Rectal smooth muscle tissue (tissue), 1 donor: ENCODE measurements around the gene FER.
"Not testable (repeated sequence)": the region's sequence is repeated elsewhere in the genome, so short reads cannot be mapped to it uniquely, and the experiment has no call there.

Source experiments
- H3K27ac ChIP-seq: one replicate; pipeline ENCODE4 v1.7.0; 2013; ENCODE audit warnings: low read depth, low read length, inconsistent platforms
- H3K27me3 ChIP-seq: one replicate; pipeline ENCODE4 v1.7.0; 2013; ENCODE audit warnings: low read length; ENCODE audit not compliant: control insufficient read depth, insufficient read depth
- H3K36me3 ChIP-seq: one replicate; pipeline ENCODE4 v1.7.0; 2013; ENCODE audit warnings: low read length; ENCODE audit not compliant: control insufficient read depth, insufficient read depth
- H3K4me1 ChIP-seq: one replicate; pipeline ENCODE4 v1.7.0; 2013; ENCODE audit warnings: low read length; ENCODE audit not compliant: control insufficient read depth, insufficient read depth
- H3K4me3 ChIP-seq: one replicate; pipeline ENCODE4 v1.7.0; 2013; ENCODE audit warnings: low read length
- H3K9ac ChIP-seq: one replicate; pipeline ENCODE4 v1.7.0; 2013; ENCODE audit warnings: low read length

The FER gene

DNA sequence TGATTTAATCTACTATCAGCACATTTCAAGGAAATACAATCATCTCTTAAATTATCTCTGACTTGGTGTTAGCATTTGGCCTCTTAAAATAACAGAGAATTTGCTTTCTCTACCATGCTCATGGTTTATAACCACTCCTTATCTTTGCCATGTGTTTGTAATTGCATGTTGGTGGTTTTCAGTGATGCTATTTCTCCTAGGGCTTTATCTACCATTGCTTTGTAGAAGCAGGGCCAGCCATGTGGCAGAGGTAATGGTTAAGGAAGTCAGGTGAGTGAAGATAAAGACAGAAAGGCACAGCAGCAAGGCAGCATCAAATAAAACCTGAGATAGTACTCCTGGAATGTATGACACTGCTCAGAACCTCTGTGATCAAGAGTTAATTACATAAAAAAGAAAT is 206.2 kb downstream of the FER start:
- Histone ChIP-seq H3K9ac (no peak overlapping the region), H3K36me3 (no peaks in the 10 kb centered on the region), H3K27ac (no peak overlapping the region), H3K27me3 (no peaks in the 10 kb centered on the region), H3K4me3 (no peak overlapping the region), H3K4me1 (no peaks in the 10 kb centered on the region)

DNA sequence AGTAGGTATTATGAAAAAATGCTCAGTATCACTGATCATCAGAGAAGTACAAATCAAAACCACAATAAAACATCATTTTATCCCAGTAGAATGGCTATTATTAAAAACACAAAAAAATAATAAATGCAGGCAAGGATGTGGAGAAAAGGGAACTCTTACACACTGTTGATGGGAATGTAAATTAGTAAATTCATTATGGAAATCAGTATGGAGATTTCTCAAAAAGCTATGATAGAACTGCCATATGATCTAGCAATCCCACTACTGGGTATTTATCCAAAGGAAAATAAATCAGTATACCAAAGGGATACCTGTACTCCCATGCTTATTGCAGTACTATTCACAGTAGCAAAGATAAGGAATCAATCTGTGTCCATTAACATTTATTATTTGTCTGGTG is 209.6 kb downstream of the FER start:
- H3K36me3 ChIP-seq = no peaks in the 10 kb centered on the region
- no peak overlapping the region for H3K4me3 ChIP-seq
- H3K9ac ChIP-seq = no peak overlapping the region
- no peak overlapping the region for H3K27ac ChIP-seq
- no peaks in the 10 kb centered on the region for H3K27me3 ChIP-seq
- no peaks in the 10 kb centered on the region for H3K4me1 ChIP-seq

DNA sequence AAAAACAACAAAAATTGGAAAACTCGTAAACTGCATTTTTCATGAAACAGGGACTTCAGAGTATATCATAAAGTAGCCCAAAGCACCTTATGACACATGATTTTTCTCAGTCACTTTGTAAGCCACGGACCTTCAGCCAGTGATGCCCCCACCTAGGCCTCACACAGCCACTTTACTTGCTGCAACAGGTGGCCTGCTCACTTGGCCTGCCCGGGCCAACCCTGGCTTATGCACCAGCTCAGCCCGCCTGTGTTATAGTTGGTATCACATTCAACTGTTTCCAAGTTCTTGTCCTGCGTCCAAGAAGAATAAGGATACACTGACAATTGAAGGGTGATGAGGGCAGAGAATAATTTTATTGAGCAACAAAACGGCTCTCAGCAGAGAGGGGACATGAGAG is 219.2 kb downstream of the FER start:
- Histone ChIP-seq H3K4me1 (no peaks in the 10 kb centered on the region), H3K36me3 (no peaks in the 10 kb centered on the region)

GRCh38 chr5:108974594-108974993 is 226.9 kb downstream of the FER start:
- H3K27ac ChIP-seq = no peak overlapping the region
- H3K4me1 ChIP-seq = no peaks in the 10 kb centered on the region
- no peak overlapping the region for H3K4me3 ChIP-seq
- no peaks in the 10 kb centered on the region for H3K36me3 ChIP-seq
- H3K27me3 ChIP-seq = no peaks in the 10 kb centered on the region
- H3K9ac ChIP-seq = no peak overlapping the region

More for the DNA sequence above, 219.2 kb downstream of the FER start:
- Histone ChIP-seq H3K27ac (no peak overlapping the region), H3K9ac (no peak overlapping the region), H3K4me3 (no peak overlapping the region), H3K27me3 (no peaks in the 10 kb centered on the region)

DNA sequence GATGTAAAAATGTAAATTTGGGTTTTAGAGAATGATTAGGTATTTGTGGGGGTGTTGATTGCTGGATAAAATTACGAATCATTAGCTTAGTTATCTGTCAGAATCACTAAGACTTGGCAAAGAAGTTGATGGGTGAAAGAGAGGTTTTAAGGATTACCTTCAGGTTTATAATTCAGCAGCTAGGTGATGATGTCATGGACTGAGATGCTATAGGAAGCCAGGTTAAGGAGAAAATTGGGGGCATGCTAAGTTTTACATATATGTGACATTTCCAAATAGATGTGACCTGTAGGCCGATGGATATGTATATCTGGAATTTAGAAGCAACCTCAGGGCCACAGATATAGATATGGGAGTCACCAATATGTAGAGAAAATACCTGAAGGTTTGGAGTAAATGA is 228.0 kb downstream of the FER start:
- H3K27me3 ChIP-seq = no peaks in the 10 kb centered on the region
- no peak overlapping the region for H3K27ac ChIP-seq
- no peaks in the 10 kb centered on the region for H3K4me1 ChIP-seq
- no peak overlapping the region for H3K9ac ChIP-seq
- no peaks in the 10 kb centered on the region for H3K36me3 ChIP-seq
- no peak overlapping the region for H3K4me3 ChIP-seq

- H3K27ac ChIP-seq = no peak overlapping the region
- H3K36me3 ChIP-seq = no peaks in the 10 kb centered on the region
- H3K9ac ChIP-seq = no peak overlapping the region
- no peak overlapping the region for H3K4me3 ChIP-seq
- no peaks in the 10 kb centered on the region for H3K27me3 ChIP-seq
- no peaks in the 10 kb centered on the region for H3K4me1 ChIP-seq
Measured at GRCh38 chr5:108983461-108984092, 235.9 kb downstream of the FER start.

DNA sequence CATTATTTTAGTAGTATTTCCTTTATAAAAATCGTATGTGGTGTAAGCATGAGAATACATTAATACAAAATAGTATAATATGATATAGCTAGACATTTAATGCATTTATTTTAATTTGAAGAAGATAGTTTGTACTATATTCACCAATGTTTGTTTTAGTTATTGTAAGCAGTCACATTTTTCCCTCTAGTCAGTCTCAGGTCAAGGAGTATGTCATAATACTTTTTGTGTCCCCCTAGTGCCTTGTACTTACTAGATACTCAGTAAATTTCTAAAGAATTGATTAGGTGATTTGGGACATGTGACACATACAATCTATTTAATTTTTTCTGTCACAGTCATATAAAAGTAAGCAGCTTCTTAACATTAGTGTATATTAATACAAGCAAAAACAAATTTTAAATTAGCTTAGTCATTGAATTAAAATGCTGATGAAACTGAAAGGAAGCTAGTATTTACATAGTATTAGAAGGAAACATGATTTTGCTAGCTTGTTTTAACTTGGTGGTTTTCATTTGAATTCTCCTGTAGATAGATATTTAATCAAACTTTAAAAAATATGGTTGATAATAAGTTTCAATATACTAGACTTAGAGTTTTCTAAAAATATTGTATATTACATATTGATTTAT is 242.2 kb downstream of the FER start:
- no peak overlapping the region for H3K4me3 ChIP-seq
- no peak overlapping the region for H3K9ac ChIP-seq
- H3K36me3 ChIP-seq = no peaks in the 10 kb centered on the region
- H3K4me1 ChIP-seq = no peaks in the 10 kb centered on the region
- H3K27ac ChIP-seq = no peak overlapping the region
- H3K27me3 ChIP-seq = no peaks in the 10 kb centered on the region

DNA sequence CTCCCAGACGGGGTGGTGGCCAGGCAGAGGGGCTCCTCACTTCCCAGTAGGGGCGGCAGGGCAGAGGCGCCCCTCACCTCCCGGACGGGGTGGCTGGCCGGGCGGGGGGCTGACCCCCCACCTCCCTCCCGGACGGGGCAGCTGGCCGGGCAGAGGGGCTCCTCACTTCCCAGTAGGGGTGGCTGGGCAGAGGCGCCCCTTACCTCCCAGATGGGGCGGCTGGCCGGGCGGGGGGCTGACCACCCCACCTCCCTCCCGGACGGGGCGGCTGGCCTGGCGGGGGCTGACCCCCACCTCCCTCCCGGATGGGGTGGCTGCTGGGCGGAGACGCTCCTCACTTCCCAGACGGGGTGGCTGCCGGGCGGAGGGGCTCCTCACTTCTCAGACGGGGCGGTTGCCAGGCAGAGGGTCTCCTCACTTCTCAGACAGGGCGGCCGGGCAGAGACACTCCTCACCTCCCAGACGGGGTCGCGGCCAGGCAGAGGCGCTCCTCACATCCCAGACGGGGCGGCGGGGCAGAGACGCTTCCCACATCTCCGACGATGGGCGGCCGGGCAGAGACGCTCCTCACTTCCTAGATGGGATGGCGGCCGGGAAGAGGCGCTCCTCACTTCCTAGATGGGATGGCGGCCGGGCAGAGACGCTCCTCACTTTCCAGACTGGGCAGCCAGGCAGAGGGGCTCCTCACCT is 244.8 kb downstream of the FER start:
- not testable (repeated sequence) for H3K27ac ChIP-seq, H3K4me3 ChIP-seq, H3K4me1 ChIP-seq, H3K9ac ChIP-seq, H3K36me3 ChIP-seq, H3K27me3 ChIP-seq

GRCh38 chr5:108993440-108993839 is 245.7 kb downstream of the FER start:
- H3K4me1 ChIP-seq, H3K27ac ChIP-seq, H3K9ac ChIP-seq, H3K27me3 ChIP-seq, H3K4me3 ChIP-seq, H3K36me3 ChIP-seq: not testable (repeated sequence)

- Histone ChIP-seq H3K36me3 (no peaks in the 10 kb centered on the region), H3K4me3 (no peak overlapping the region), H3K27me3 (no peaks in the 10 kb centered on the region), H3K27ac (no peak overlapping the region), H3K4me1 (no peaks in the 10 kb centered on the region), H3K9ac (no peak overlapping the region)
Measured at GRCh38 chr5:108997720-108998119, 250.0 kb downstream of the FER start.

GRCh38 chr5:108998216-108998615 is 250.5 kb downstream of the FER start:
- no peaks in the 10 kb centered on the region for H3K36me3 ChIP-seq
- no peak overlapping the region for H3K4me3 ChIP-seq

DNA sequence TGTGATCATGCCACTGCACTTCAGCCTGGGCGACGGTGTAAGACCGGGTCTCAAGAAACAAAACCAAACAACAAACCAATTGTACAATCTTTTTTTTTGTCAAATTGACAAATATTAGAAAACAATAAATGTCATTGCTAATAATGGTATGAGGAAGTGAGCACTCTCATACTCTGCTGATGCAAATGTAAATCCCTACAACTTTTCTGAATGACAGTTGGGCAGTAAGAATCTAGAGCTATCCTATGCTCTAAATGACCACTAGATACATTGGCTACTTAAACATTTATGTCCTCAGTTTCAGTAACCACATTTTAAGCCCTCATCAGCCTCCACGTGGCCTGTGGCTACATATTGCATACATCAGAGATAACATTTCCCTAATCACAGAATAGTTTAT is 256.2 kb downstream of the FER start:
- Histone ChIP-seq H3K36me3 (no peaks in the 10 kb centered on the region), H3K4me1 (no peaks in the 10 kb centered on the region), H3K9ac (no peak overlapping the region), H3K27me3 (no peaks in the 10 kb centered on the region), H3K4me3 (no peak overlapping the region), H3K27ac (no peak overlapping the region)

More at GRCh38 chr5:108998216-108998615, 250.5 kb downstream of the FER start:
- no peaks in the 10 kb centered on the region for H3K4me1 ChIP-seq
- H3K27me3 ChIP-seq = no peaks in the 10 kb centered on the region
- no peak overlapping the region for H3K27ac ChIP-seq
- H3K9ac ChIP-seq = no peak overlapping the region
